Urinary bladder (tissue), 4 donors: ENCODE data around the gene RGS2. TPM values are rescaled to one million over a fixed set of nuclear protein-coding genes. Genes with fewer than 3 reads are reported as not detected.

Source experiments
- DNase-seq: peaks from one replicate; pipeline ENCODE4 v3.0.0-alpha.2; 2015; ENCODE audit errors: extremely low spot score
- H3K27ac ChIP-seq: one replicate; pipeline ENCODE4 v1.5.1; 2013; ENCODE audit warnings: low read depth, mild to moderate bottlenecking, moderate library complexity
- H3K36me3 ChIP-seq: one replicate; pipeline ENCODE4 v1.6.1; 2013; ENCODE audit warnings: mild to moderate bottlenecking, moderate library complexity; ENCODE audit not compliant: insufficient read depth
- H3K4me1 ChIP-seq: one replicate; pipeline ENCODE4 v1.6.1; 2013; ENCODE audit warnings: mild to moderate bottlenecking, moderate library complexity; ENCODE audit not compliant: insufficient read depth
- H3K4me3 ChIP-seq: one replicate; pipeline ENCODE4 v1.5.1; 2013; ENCODE audit warnings: low read depth, low read length
- WGBS: extraction: QIAGEN DNeasy Blood & Tissue Kit; methylation state at CpG from one replicate; pipeline ENCODE4 v1.1.7; 2013; 5-methylcytosine and 5-hydroxymethylcytosine counted together
- polyA plus RNA-seq: library from polyadenylated mRNA; stranded (reverse); fragments of 200-250 nt; gene quantifications from one replicate; pipeline ENCODE4 v1.2.3, GENCODE V29; 2013
- total RNA-seq: library from RNA; depleted of rRNA; stranded (reverse); fragments of >200 nt; gene quantifications from one replicate; pipeline ENCODE4 v1.2.3, GENCODE V29; 2014
- donor health status: healthy with polysubstance abuse.
- donor health status: healthy.

The RGS2 gene
- total and polyA plus RNA-seq, 2 donors, result 211 to 554 TPM

DNA sequence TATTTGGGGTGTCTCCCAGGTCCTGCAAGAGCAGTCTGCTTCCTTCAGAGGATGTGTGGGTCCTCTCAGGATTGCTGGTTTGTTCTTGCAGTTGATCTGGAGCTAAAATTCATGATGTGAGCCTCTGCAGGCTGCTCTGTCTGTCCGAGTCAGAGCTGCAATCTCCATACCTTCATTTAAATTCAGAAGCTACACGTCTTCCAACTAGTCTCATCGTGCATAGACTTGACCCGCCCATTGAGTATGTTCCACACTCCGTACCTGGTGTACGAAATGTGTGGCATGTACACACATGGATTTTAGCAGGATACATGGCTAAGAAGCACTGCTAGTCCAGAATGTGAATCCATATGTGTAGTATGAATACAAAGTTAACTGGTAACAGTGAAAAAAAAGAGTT, 25.0 kb upstream of the RGS2 start:
- DNase-seq, result no peak
- H3K4me3 ChIP-seq, result no peak overlapping the region
- no peaks in the 10 kb centered on the region for H3K4me1 ChIP-seq
- 97% methylated on average over 6 of the region's 6 CpGs for WGBS
- H3K36me3 ChIP-seq, result no peaks in the 10 kb centered on the region
- no peak overlapping the region for H3K27ac ChIP-seq

DNA sequence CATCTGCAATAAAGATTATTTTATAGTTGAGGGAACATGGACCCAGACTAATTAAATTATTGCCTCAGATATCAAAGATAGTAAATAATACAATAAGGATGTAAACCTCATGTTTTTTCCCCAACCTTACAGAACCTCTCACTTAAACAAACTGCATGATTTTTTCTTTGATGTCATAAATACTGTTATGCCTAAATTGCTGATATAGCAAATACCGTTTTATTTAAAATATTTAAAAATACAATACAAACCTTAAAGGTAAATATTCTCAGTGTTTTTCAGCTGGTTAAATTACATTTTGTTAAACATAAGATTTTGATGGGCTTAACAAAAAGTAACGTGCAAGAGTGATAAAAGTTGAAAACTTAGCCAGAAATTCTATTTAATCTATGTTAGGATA, 24.4 kb upstream of the RGS2 start:
- H3K4me3 ChIP-seq, result no peak overlapping the region
- no peaks in the 10 kb centered on the region for H3K36me3 ChIP-seq
- no peak for DNase-seq
- WGBS, result 52% methylated on average over 2 of the region's 2 CpGs
- no peaks in the 10 kb centered on the region for H3K4me1 ChIP-seq
- no peak overlapping the region for H3K27ac ChIP-seq

DNA sequence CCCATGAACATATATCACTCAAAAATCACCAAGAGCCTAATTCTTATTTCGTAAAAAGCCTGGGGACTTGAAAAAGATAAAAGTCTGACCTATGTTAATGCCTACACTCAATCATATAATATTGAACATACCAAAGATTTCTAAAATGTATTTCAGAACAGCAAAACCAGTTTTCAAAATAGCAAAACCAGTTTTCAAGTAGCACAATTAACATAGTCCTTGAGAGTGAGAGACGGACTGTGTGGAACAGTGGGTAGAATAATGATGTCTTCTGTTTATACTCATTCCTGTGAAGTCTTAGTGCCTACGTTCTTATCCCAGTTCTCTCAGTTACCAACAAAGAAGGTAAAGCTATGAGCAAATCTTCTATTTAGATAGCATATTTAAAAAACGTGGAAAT, 22.3 kb upstream of the RGS2 start:
- no peak overlapping the region for H3K4me3 ChIP-seq
- no peak overlapping the region for H3K27ac ChIP-seq
- H3K4me1 ChIP-seq, result no peaks in the 10 kb centered on the region
- DNase-seq, result no peak
- H3K36me3 ChIP-seq, result no peaks in the 10 kb centered on the region
- WGBS, result 82% methylated on average over 4 of the region's 4 CpGs

DNA sequence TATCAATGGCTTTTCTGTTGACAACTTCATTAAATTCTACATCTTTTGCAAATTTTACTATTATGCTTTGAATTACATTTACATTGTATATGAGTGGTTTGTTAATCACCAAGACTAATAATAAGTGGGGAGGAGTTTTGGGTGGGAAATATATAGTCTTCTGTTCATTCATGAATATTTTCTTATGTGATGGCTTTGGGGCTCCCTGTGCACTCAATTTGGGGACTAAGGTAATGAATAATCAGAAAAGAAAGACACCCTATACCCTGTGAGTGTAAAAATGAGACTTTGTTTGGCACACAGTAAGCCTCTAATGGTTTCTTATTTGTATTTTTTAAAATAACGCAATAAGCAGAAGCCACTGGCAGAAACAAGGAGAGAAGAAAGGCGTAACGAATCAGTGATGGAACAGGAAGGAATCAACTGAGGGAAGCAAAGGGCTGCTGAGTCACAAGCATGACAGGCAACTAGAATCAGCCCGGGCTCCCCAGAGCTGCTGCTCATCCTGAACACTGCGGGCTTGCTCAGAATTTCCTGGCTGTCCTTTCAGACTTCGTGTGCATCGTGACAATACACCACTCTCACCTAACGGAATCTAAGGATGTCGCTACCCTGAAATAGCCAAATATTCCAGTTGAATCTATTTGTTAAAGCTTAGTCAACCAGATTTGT, 20.8 kb upstream of the RGS2 start:
- H3K36me3 ChIP-seq, result no peaks in the 10 kb centered on the region
- H3K4me1 ChIP-seq, result no peaks in the 10 kb centered on the region
- 48% methylated on average over 9 of the region's 9 CpGs for WGBS
- no peak overlapping the region for H3K4me3 ChIP-seq
- DNase-seq, result no peak
- H3K27ac ChIP-seq, result no peak overlapping the region

DNA sequence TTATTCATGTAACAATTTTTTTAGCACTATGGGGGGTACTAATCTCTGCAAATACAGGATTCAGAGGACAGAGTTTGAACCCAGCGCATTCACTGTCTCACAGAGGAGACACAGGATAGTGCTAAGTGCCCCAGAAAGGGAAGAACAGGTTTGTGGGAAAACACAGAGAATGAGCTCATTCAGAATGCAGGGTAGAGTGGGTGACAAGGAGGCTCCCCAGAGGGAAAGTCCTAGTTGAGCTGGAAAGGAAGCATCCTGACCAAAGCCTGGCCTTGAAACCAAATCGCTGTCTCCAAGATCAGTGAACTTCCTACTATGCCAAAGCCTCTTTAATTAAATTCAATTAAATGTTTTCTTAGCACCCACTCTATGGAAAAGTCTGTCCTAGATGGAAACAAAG, 19.0 kb upstream of the RGS2 start:
- H3K4me3 ChIP-seq, result no peak overlapping the region
- WGBS, result 94% methylated on average over 2 of the region's 2 CpGs
- no peak for DNase-seq
- no peaks in the 10 kb centered on the region for H3K36me3 ChIP-seq
- no peaks in the 10 kb centered on the region for H3K4me1 ChIP-seq
- no peak overlapping the region for H3K27ac ChIP-seq

DNA sequence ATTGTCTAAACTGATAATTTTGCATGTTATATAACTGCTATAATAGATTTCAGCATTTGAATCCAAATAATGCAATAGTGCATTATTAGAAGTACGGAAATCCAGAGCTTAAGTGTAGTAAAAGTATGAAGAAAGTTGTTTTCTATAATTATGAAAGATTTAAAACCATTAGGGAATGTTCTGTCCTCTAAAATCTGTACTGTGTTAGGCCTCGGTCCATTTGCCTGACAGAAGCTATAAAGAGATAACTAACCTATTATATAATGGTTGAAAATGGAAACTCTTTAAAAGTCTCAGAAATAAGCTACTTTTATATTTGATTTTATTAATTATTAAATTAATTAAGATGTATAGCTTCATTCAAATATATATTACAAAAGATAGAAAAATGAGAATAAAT, 16.2 kb upstream of the RGS2 start:
- no peak for DNase-seq
- 66% methylated on average over 2 of the region's 2 CpGs for WGBS
- no peak overlapping the region for H3K27ac ChIP-seq
- no peaks in the 10 kb centered on the region for H3K36me3 ChIP-seq
- no peaks in the 10 kb centered on the region for H3K4me1 ChIP-seq
- no peak overlapping the region for H3K4me3 ChIP-seq

DNA sequence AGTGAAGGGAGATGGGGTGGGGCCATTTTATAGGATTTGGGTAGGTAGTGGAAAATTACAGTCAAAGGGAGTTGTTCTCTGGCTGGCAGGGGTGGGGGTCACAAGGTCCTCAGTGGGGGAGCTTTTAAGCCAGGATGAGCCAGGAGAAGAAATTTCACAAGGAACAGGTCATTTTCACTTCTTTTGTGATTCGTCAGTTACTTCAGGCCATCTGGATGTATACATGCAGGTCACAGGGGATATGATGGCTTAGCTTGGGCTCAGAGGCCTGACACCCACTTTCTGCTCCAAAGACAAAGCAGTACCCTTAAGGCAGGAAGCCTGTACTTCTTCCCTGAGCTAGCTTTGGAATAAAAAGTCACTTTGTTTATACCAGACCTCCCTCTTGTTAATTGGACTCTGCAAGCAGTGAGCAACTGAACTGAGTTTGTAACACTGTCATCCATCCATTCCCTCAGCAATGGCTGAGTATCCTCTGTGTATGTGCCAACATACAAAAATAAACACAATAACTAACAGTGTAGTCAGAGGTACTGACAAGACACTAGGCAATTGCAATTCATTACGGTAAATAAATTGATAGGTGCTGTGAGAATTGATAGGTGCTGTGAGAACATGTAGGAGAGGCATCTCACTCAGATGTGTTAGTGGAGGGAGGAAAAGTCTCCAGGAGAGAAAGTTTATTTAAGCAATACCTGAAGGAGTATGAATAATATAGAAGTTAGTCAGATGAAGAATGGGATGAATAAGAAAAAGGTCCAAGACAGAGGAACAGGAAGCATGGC, 14.7 kb upstream of the RGS2 start:
- H3K4me3 ChIP-seq, result no peak overlapping the region
- no peaks in the 10 kb centered on the region for H3K4me1 ChIP-seq
- WGBS, result 89% methylated on average over 2 of the region's 2 CpGs
- H3K36me3 ChIP-seq, result no peaks in the 10 kb centered on the region
- no peak overlapping the region for H3K27ac ChIP-seq
- DNase-seq, result no peak

DNA sequence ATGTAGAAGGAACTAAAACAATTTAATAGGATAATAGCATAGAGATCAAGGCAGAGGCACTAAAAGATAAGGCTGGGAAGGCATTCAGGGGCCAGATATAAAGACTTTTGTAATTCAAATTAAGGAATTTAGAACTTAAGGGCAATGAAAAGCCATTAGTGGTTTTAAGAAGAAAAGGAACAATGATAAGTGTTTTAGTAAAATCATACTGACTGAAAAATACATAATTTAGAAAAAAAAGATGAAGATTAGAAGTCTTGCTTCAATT, 14.1 kb upstream of the RGS2 start:
- Histone ChIP-seq H3K4me1 (no peaks in the 10 kb centered on the region), H3K27ac (no peak overlapping the region), H3K4me3 (no peak overlapping the region), H3K36me3 (no peaks in the 10 kb centered on the region)
- DNase-seq, result no peak

DNA sequence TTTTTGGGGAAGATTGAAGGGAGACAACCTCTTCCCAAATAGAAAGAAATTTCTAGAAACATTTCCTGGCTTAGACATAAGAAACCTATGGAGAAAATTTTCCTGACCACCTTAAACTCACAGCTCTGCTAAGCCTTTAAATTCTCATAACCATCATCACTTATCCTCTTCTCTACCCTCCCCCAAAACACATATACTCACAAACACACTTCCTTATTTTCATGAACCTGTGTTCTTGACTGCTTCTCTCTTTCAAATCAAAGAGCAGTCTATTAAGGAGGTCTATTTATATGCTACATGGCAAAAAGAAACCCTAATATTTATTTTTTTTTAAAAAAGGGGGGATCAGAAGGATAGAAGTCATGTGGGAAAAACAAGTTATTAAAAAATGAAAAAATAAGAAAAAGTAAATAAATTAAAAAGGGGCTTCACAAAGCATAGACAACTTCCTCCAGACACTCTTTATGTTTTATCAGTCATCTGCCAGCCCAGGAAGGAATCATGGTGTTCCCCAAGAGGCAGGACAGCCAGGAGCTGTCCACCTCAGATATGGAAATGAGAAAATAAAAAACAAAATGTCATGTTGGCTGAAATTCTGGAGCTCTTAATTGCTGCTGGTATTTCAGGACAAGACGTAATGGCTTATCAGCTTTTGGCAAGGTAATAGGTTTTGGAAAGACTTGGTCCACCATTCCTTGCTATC, 12.8 kb upstream of the RGS2 start:
- H3K4me1 ChIP-seq, result no peaks in the 10 kb centered on the region
- H3K27ac ChIP-seq, result no peak overlapping the region
- no peak overlapping the region for H3K4me3 ChIP-seq
- WGBS, result 87% methylated on average over 1 of the region's 1 CpG
- H3K36me3 ChIP-seq, result no peaks in the 10 kb centered on the region
- DNase-seq, result no peak

DNA sequence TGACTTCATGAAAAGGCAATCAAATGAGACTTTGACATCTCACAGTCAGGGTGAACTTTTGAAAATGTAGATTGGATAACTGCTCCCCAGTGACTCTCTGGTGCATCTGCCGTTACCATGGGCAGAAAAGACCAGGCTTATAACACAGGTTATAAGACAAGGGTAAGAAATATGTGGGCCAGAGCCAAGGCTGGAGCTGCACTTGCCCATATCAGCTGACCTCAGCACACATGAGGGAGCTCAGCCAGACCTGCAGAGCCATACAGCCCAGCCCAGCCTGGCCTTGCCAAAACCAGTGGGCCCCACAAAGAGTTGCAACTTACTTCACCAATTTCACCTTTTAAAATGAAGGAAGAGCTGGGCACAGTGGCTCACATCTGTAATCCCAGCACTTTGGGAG, 11.7 kb upstream of the RGS2 start:
- WGBS, result 90% methylated on average over 1 of the region's 1 CpG
- Histone ChIP-seq H3K27ac (no peak overlapping the region), H3K36me3 (no peaks in the 10 kb centered on the region), H3K4me3 (no peak overlapping the region), H3K4me1 (no peaks in the 10 kb centered on the region)
- DNase-seq, result no peak

DNA sequence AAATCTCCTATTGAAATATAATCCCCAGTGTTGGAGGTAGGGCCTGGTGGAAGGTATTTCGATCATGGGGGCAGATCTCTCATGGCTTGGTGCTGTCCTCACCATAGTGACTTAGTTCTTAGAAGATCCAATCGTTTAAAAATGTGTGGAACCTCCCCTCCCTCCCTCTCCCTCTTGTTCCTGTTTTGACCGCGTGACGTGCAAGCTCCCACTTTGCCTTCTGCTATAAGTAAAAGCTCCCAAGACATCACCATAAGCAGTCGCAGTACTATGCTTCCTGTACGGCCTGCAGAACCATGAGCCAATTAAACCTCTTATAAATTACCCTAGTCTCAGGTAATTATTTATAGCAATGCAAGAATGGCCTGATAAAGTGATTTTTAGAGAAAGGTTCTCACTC, 10.9 kb upstream of the RGS2 start:
- WGBS, result 82% methylated on average over 7 of the region's 7 CpGs
- H3K4me1 ChIP-seq, result no peaks in the 10 kb centered on the region

DNA sequence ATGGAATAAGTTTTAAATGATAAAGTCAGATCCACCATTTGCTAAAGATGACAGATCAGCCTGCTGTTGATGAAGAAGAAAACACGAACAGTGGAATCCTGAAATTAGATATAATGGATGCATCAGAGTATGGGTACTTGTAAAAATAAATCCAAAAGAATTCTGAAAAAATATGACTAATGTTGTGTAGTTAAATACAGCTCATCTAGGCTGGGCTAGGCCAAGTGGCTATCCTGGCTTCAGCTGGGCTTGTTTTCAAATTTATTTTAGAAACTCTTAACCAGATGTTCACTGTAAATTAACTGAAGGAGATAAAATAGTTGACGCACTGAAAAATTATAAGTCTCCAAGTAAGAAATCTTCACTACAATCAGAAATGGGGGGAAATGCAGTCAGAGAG, 7.4 kb upstream of the RGS2 start:
- no peak overlapping the region for H3K27ac ChIP-seq
- 60% methylated on average over 2 of the region's 2 CpGs for WGBS

More for the DNA sequence above, 10.9 kb upstream of the RGS2 start:
- H3K27ac ChIP-seq, result no peak overlapping the region
- DNase-seq, result no peak
- no peaks in the 10 kb centered on the region for H3K36me3 ChIP-seq
- no peak overlapping the region for H3K4me3 ChIP-seq

DNA sequence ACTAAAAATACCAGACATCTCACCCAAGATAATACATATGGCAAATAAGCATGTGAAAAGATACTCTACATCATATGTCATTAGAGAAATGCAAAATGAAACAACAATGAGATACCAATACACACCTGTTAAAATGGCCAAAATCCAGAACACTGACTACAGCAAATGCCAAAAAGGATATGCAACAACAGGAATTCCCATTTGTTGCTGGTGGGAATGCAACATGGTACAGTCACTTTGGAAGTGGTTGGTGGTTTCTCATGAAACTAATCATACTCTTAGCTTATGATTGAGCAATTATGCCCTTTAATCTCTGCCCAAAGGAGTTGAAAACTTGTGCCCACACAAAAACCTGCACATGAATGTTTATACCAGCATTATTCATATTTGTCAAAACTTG, 6.4 kb upstream of the RGS2 start:
- no peak for DNase-seq
- no peaks in the 10 kb centered on the region for H3K4me1 ChIP-seq
- H3K36me3 ChIP-seq, result no peaks in the 10 kb centered on the region
- no peak overlapping the region for H3K4me3 ChIP-seq
- no peak overlapping the region for H3K27ac ChIP-seq

More for the DNA sequence above, 7.4 kb upstream of the RGS2 start:
- DNase-seq, result no peak
- no peaks in the 10 kb centered on the region for H3K4me1 ChIP-seq
- no peak overlapping the region for H3K4me3 ChIP-seq
- H3K36me3 ChIP-seq, result no peaks in the 10 kb centered on the region

DNA sequence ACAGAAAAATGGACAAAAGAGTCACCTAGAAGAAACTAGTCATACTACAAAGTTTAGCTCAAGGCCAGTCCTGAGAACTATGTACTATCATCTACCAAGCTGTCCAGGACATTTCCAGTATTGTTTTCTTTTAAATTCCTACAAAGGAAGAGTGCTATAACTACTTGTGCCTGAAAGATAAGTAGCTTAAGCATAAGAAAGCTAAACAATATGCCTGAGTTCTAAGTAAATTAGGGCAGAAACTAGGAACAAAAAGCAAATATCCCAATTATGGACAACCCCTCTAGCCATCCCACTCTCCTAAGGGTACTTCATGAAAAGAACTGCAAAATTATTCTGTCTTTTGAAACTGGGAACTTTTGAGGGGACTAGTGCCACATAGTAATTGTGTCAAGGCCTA, 5.3 kb upstream of the RGS2 start:
- H3K36me3 ChIP-seq, result no peaks in the 10 kb centered on the region
- H3K27ac ChIP-seq, result no peak overlapping the region
- no peak for DNase-seq
- no peak overlapping the region for H3K4me3 ChIP-seq
- H3K4me1 ChIP-seq, result no peaks in the 10 kb centered on the region
